Tibial nerve (tissue), 3 donors: ENCODE data around the gene CREG2.

Experiments
- CTCF ChIP-seq, 5 experiments: fragments of 200-600 bp in 3 of 5; fragments of 450-650 bp in 2 of 5; sonication (generic) in 3 of 5; IDR thresholded peaks; one replicate each; pipeline ENCODE4 v1.5.1; 2016 to 2019; ENCODE audit warnings: antibody characterized with exemption in 5 of 5, mild to moderate bottlenecking in 3 of 5, moderate library complexity in 2 of 5
- POLR2A ChIP-seq, 2 donors: fragments of 450-650 bp; IDR thresholded peaks; one replicate each; pipeline ENCODE4 v1.6.1; 2017; ENCODE audit warnings: antibody characterized with exemption in 2 of 2, mild to moderate bottlenecking in 2 of 2, moderate library complexity in 2 of 2

- TF ChIP-seq CTCF (IDR thresholded peaks at IDR 0.05): no peak
- no peak for TF ChIP-seq POLR2A (IDR thresholded peaks at IDR 0.05)
Measured at GRCh38 chr2:101409699-101410098, 22.4 kb upstream of the CREG2 start.
